GM12878 (cell line): ENCODE measurements around the gene GIT1. TPM values are rescaled to one million over a fixed set of nuclear protein-coding genes. Genes with fewer than 3 reads are reported as not detected.

ENCODE experiments used
- CHD4 ChIP-seq: fragments of 200-600 bp; sonication (generic); IDR thresholded peaks from 2 replicates; pipeline ENCODE4 v1.6.1; 2016; ENCODE audit warnings: mild to moderate bottlenecking
- CUX1 ChIP-seq: IDR thresholded peaks from 2 replicates; pipeline ENCODE4 v1.6.1; 2012; ENCODE audit warnings: improper control_type of control experiment, low read depth, low read length; ENCODE audit not compliant: insufficient replicate concordance
- HSF1 ChIP-seq: fragments of 150-350 bp; IDR thresholded peaks from 2 replicates; pipeline ENCODE4 v1.6.1; 2014; ENCODE audit warnings: mild to moderate bottlenecking, low read depth, low read length
- MXI1 ChIP-seq: fragments of 150-350 bp; IDR thresholded peaks from 2 replicates; pipeline ENCODE4 v1.6.1; 2011; ENCODE audit warnings: low read depth, mild to moderate bottlenecking, inconsistent platforms, low read length, improper control_type of control experiment
- PML ChIP-seq: IDR thresholded peaks from 2 replicates; pipeline ENCODE4 v1.6.1; 2012; ENCODE audit warnings: low read length, inconsistent platforms
- TAF1 ChIP-seq: IDR thresholded peaks from 2 replicates; pipeline ENCODE4 v1.6.1; 2011; ENCODE audit warnings: mild to moderate bottlenecking, low read depth, low read length, borderline replicate concordance
- ZNF274 ChIP-seq: IDR thresholded peaks from one replicate; pipeline ENCODE4 v1.8.0; 2011; ENCODE audit not compliant: insufficient read length, insufficient read depth
- polyA plus RNA-seq, 11 experiments: library from polyadenylated mRNA; depleted of rRNA in 4 of 11; unstranded in 6 of 11; stranded (reverse) in 5 of 11; fragments of >200 nt; fragmentation: Nextera tagmentation in 4 of 11; fragmentation: Illumina TruSeq in 1 of 11; extraction: Ambion mirVana in 4 of 11; extraction: Trizol in 1 of 11; gene quantifications; 1 replicate in 1 of 11; 2 replicates in 10 of 11; pipeline versions ENCODE4 v1.2.1 to v1.2.3, GENCODE V29; 2011 to 2016; ENCODE audit warnings: inconsistent platforms in 2 of 11, missing spikeins in 2 of 11, low read depth in 1 of 11
- total RNA-seq, 4 experiments: library from RNA; depleted of rRNA in 3 of 4; stranded (reverse); fragments of >200 nt in 3 of 4; fragmentation: Illumina TruSeq in 1 of 4; extraction: Trizol in 1 of 4; gene quantifications; 2 replicates each; pipeline versions ENCODE4 v1.2.1 to v1.2.3, GENCODE V29; 2013 to 2021

GIT1 gene
- total and polyA plus RNA-seq, 10 of the 15 experiments (the other 5 are each of a cell fraction or from before 2014, with no cell fraction given), result 0.24 to 45.3 (median 20.9) TPM

GRCh38 chr17:29594519-29595090 is 5.2 kb upstream of the GIT1 start (continued):
- no peak for TF ChIP-seq CUX1
- no peak for TF ChIP-seq MXI1
- no peak for TF ChIP-seq ZNF274
- TF ChIP-seq PML, result no peak
- TF ChIP-seq HSF1, result no peak
- no peak for TF ChIP-seq CHD4
- TF ChIP-seq TAF1, result no peak
